Measurements from ENCODE around the gene LTBP3.

DNA sequence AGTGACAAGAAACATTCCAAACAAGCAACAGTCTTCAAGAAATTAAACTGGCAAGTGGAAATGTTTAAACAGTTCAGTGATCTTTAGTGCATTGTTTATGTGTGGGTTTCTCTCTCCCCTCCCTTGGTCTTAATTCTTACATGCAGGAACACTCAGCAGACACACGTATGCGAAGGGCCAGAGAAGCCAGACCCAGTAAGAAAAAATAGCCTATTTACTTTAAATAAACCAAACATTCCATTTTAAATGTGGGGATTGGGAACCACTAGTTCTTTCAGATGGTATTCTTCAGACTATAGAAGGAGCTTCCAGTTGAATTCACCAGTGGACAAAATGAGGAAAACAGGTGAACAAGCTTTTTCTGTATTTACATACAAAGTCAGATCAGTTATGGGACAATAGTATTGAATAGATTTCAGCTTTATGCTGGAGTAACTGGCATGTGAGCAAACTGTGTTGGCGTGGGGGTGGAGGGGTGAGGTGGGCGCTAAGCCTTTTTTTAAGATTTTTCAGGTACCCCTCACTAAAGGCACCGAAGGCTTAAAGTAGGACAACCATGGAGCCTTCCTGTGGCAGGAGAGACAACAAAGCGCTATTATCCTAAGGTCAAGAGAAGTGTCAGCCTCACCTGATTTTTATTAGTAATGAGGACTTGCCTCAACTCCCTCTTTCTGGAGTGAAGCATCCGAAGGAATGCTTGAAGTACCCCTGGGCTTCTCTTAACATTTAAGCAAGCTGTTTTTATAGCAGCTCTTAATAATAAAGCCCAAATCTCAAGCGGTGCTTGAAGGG is 53.3 kb downstream of the LTBP3 start:
- TF ChIP-seq ZNF274 (IDR thresholded peaks at IDR 0.05; ENCODE audit: low read depth, low read length) (no peak), SUZ12 (IDR thresholded peaks at IDR 0.05; ENCODE audit: extremely low read depth, insufficient read depth, insufficient read length) (no peak)

Measured in NT2/D1 (cell line).